Measurements from ENCODE around the gene CACNA2D1.

DNA sequence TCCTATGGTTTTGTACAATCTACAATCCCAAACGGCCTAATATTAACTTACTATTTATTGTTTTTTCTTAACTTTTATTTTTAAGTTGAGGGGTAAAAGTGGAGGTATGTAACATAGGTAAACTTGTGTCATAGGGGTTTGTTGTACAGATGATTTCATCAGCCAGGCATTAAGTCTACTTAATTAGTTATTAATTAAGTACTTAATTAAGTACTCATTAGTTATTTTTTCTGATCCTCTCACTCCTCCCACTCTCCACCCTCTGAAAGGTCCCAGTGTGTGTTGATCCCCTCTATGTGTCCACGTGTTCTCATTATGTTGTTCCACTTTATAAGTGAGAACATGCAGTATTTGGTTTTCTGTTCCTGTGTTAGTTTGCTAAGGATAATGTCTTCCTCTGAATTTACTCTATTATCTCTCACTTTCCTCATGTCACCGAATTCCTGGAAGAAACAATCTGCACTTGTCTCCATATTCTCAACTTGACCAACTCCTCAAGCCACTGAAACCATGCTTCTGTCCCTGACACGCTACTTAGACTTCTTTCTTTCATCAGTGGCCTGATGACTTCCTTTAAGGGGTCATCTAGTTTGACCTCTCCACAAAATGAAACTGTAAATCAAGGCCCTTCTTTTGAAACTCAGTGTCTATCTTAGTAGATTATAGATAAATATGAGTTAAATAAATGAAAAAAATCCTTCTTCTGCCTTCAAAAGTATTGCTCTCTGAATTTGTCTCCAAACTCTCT lies 9.1 kb downstream of the CACNA2D1 start:
- TF ChIP-seq CTCF (IDR thresholded peaks at IDR 0.05; ENCODE audit: low read depth, low read length): no peak
- no peak for TF ChIP-seq POLR2A (IDR thresholded peaks at IDR 0.05; ENCODE audit: extremely low read depth, insufficient read length)
- TF ChIP-seq MYC (IDR thresholded peaks at IDR 0.05; ENCODE audit: low read depth, low read length): no peak
